ENCODE measurements around the gene OAT.

GRCh38 chr10:124448696-124449169, 30.0 kb upstream of the OAT start:
- TF ChIP-seq CTCF (IDR thresholded peaks at IDR 0.05) (no peak), POLR2A (IDR thresholded peaks at IDR 0.05) (no peak)
